ENCODE data around the gene TMCO2. TPM values are rescaled to one million over a fixed set of nuclear protein-coding genes. Genes with fewer than 3 reads are reported as not detected.

The TMCO2 gene
- total RNA-seq, 2 donors from 2014 or later = 5.5 TPM; not detected in 1

GRCh38 chr1:40265919-40266318 is 18.2 kb downstream of the TMCO2 start:
- DNase-seq (ENCODE audit: low spot score) = no peak
- H3K36me3 ChIP-seq = peaks cover 0 to 13% of the 10 kb centered on the region in 2 donors
- H3K4me1 ChIP-seq (replicated peaks) = no peaks in the 10 kb centered on the region
- TF ChIP-seq, protein P1, sequence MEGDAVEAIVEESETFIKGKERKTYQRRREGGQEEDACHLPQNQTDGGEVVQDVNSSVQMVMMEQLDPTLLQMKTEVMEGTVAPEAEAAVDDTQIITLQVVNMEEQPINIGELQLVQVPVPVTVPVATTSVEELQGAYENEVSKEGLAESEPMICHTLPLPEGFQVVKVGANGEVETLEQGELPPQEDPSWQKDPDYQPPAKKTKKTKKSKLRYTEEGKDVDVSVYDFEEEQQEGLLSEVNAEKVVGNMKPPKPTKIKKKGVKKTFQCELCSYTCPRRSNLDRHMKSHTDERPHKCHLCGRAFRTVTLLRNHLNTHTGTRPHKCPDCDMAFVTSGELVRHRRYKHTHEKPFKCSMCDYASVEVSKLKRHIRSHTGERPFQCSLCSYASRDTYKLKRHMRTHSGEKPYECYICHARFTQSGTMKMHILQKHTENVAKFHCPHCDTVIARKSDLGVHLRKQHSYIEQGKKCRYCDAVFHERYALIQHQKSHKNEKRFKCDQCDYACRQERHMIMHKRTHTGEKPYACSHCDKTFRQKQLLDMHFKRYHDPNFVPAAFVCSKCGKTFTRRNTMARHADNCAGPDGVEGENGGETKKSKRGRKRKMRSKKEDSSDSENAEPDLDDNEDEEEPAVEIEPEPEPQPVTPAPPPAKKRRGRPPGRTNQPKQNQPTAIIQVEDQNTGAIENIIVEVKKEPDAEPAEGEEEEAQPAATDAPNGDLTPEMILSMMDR (IDR thresholded peaks at IDR 0.05) = no peak
- TF ChIP-seq POLR2AphosphoS5 (IDR thresholded peaks at IDR 0.05) (no peak), POLR2A (IDR thresholded peaks at IDR 0.05) (no peak)
- H3K27me3 ChIP-seq (replicated peaks; ENCODE audit: insufficient read depth) = no peaks in the 10 kb centered on the region
- intact Hi-C loops (cut with DNase I) = no loop called here
- no peaks in the 10 kb centered on the region for H3K9me3 ChIP-seq
- no peak overlapping the region for H3K27ac ChIP-seq
- no peak overlapping the region for H3K4me3 ChIP-seq

DNA sequence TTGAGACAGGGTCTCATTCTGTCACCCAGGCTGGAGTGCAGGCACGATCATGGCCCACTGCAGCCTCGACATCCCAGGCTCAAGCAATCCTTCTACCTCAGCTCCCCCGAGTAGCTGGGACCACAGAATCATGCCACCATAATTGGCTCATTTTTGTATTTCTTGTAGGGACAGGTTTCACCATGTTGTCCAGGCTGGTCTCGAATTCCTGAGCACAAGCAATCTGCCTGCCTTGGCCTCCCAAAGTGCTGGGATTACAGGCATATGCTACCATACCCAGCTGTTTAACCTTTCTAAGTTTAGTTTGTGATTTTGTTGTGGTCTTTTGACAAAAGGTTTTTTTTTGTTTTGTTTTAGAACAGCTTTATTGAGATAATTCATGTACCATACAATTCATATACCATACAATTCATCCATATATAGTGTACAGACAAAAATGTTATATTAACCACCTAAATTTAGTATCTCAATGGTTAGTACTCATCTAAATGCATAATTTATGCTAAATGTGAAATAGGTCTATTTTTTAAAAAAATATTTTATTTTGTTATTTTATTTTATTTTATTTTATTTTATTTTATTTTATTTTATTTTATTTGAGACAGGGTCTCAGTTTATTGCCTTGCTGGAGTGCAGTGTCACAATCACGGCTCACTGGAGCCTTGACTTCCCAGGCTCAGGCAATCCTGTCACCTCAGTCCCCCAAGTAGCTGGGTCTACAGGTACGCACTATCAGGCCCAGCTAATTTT is 19.2 kb downstream of the TMCO2 start:
- TF ChIP-seq POLR2A (IDR thresholded peaks at IDR 0.05) (no peak), POLR2AphosphoS5 (IDR thresholded peaks at IDR 0.05) (no peak)
- TF ChIP-seq, protein P1 (IDR thresholded peaks at IDR 0.05) = no peak
- Histone ChIP-seq H3K9me3 (no peaks in the 10 kb centered on the region), H3K27me3 (replicated peaks; ENCODE audit: insufficient read depth) (no peaks in the 10 kb centered on the region), H3K4me1 (replicated peaks) (no peaks in the 10 kb centered on the region), H3K27ac (peak overlapping the region; percentile 47 to 48), H3K36me3 (peaks cover 0 to 2% of the 10 kb centered on the region in 2 donors), H3K4me3 (no peak overlapping the region)
- 83% methylated on average over 6 of the region's 6 CpGs for WGBS
- DNase-seq (ENCODE audit: low spot score) = no peak
- intact Hi-C loops (cut with DNase I) = no loop called here

- 28% methylated on average over 2 of the region's 2 CpGs for WGBS
- H3K27me3 ChIP-seq (replicated peaks; ENCODE audit: insufficient read depth) = no peaks in the 10 kb centered on the region
- intact Hi-C loops (cut with DNase I) = no loop called here
- H3K4me3 ChIP-seq = no peak overlapping the region
- TF ChIP-seq, protein P1 (IDR thresholded peaks at IDR 0.05) = no peak
- TF ChIP-seq POLR2A (IDR thresholded peaks at IDR 0.05) (no peak), POLR2AphosphoS5 (IDR thresholded peaks at IDR 0.05) (peak; percentile 72)
- peak; percentile 32 for DNase-seq (ENCODE audit: low spot score)
- H3K27ac ChIP-seq = peak overlapping the region; percentile 47 to 48
- H3K36me3 ChIP-seq = no peaks in the 10 kb centered on the region
- no peaks in the 10 kb centered on the region for H3K9me3 ChIP-seq
- H3K4me1 ChIP-seq (replicated peaks) = no peaks in the 10 kb centered on the region
Observed at GRCh38 chr1:40267767-40268187, 20.0 kb downstream of the TMCO2 start.

GRCh38 chr1:40268211-40268610 is 20.5 kb downstream of the TMCO2 start:
- TF ChIP-seq POLR2AphosphoS5 (IDR thresholded peaks at IDR 0.05) (no peak), POLR2A (IDR thresholded peaks at IDR 0.05) (no peak)
- TF ChIP-seq, protein P1 (IDR thresholded peaks at IDR 0.05) = no peak
- intact Hi-C loops (cut with DNase I) = no loop called here
- Histone ChIP-seq H3K4me1 (replicated peaks) (no peaks in the 10 kb centered on the region), H3K36me3 (no peaks in the 10 kb centered on the region), H3K4me3 (no peak overlapping the region), H3K27ac (peak overlapping the region; percentile 31 to 47), H3K9me3 (no peaks in the 10 kb centered on the region), H3K27me3 (replicated peaks; ENCODE audit: insufficient read depth) (no peaks in the 10 kb centered on the region)
- DNase-seq (ENCODE audit: low spot score) = no peak
